ENCODE results near the gene CRHR1.
A peak's percentile ranks its signal among the peaks of the same experiment; 100 is the strongest.
"Not testable (repeated sequence)": the region's sequence is repeated elsewhere in the genome, so short reads cannot be mapped to it uniquely, and the experiment has no call there.

Gene CRHR1

GRCh38 chr17:45847101-45847500 lies 63.0 kb downstream of the CRHR1 start:
- DNase-seq: no peak

DNA sequence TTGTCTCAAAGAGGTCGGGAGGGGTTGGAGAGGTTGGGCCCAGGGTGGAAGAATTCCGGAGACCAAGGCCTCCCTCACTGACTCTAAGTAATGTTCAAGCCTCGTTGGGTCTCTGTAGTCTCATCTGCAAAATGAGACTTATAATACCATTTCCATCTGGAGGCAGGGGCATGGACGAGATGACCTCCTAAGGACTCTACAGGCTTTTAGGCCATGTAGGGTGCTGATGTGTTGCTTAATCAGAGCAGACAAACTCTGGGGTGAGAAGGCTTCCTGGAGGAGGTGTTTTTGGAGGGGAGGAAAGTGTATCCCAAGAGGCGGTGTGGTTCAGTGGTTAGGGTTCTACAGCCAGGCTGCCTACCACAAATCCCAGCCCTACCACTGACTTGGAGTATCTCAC lies 63.6 kb downstream of the CRHR1 start:
- DNase-seq: no peak

- DNase-seq: no peak
Measured at GRCh38 chr17:45848405-45848804, 64.3 kb downstream of the CRHR1 start.

- DNase-seq: no peak
Measured at GRCh38 chr17:45848868-45849535, 64.9 kb downstream of the CRHR1 start.

GRCh38 chr17:45849536-45849990 lies 65.4 kb downstream of the CRHR1 start:
- DNase-seq: no peak

GRCh38 chr17:45850011-45850410 lies 65.9 kb downstream of the CRHR1 start:
- DNase-seq: no peak

DNA sequence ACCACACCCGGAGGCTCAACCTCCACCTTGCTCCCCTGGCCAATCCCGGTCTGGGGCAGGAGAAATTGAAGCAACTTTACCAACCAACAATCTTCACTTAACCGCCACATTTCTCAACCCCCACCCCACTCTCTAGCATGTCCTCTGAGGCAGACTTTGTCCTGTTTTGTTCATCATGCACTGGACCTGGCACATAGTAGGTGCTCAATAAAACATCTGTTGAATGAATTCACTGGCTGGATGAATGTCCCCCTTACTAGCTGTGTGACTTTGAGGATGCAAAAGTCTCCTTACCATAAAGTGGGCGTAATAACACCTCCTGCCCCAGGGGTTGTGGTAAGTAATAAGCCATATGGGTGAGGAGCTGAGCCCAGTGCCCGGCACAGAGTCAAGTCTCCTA lies 66.3 kb downstream of the CRHR1 start:
- DNase-seq: no peak

DNA sequence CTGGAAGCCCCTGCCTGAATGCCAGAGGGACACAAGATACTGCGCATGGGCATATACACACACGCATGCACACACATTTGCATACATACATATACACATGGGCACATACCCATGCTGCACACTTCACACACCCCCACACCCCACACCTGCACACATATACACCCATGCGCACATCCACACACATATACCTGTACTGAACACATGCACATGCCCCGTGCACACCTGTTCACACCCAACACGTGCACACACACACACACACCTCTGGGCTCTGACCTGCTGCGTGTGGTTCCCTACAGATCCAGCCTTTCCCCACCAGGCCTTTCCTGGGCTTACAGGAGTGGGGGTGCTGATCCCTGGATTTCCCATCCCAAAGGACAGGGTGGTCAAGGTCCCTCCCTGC lies 66.9 kb downstream of the CRHR1 start:
- DNase-seq: no peak

GRCh38 chr17:45851464-45851863 lies 67.3 kb downstream of the CRHR1 start:
- DNase-seq: no peak

DNA sequence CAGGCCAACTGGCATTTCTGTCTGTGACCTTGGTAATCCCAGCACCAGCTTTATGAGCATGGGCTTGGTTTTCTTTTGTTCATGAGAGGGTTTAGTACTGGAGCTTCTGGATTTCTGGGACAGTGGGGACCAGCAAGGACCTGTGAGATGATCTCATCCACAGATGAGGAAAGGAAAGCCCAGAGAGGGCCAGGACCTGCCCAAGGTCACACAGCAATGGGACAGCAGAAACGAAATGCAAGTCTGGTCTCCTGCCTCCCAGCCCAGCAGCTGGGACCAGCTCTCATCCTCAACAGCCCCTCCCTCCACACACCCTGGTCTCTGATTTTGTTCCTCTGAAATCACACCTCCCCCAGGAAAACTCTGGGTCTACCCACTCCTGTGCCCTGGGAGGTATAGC lies 67.8 kb downstream of the CRHR1 start:
- no peak for DNase-seq

DNA sequence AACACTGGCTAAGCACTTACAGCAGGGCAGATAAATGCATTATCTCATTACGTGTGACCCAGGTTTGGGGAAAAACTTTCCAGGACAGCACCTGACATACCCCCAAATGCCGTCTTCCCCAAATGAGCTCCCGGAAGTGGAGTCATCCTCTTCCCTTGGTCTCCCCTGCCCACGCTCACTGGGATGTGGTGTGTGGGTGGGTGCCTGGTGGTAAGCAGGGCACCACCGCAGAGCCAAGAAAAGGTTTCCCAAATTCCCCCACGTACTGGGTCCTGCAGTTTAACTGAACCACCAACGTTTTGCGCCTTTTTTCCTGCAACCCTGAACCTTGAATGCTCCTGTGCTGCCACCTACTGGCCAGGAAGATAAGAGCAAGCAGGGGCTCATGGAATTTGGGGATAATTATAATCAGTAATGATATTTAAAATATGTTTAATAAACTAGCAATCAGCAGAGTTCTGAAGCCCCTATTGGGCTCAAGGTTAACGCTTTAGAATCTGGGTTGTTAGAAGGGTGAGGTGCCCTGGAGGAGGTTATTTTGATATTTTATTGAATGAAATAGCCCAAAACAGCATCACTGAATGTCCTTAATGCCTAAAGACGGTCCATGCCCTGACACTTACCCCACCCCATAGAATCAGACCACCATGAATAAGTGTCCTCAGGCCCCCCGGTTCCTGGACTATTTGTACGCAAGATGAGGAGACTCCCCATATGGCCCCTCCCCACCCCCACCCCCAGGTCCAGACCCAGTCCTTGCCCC lies 68.6 kb downstream of the CRHR1 start:
- peak; percentile 84 for DNase-seq

GRCh38 chr17:45854209-45854608 lies 70.1 kb downstream of the CRHR1 start:
- DNase-seq: no peak

DNA sequence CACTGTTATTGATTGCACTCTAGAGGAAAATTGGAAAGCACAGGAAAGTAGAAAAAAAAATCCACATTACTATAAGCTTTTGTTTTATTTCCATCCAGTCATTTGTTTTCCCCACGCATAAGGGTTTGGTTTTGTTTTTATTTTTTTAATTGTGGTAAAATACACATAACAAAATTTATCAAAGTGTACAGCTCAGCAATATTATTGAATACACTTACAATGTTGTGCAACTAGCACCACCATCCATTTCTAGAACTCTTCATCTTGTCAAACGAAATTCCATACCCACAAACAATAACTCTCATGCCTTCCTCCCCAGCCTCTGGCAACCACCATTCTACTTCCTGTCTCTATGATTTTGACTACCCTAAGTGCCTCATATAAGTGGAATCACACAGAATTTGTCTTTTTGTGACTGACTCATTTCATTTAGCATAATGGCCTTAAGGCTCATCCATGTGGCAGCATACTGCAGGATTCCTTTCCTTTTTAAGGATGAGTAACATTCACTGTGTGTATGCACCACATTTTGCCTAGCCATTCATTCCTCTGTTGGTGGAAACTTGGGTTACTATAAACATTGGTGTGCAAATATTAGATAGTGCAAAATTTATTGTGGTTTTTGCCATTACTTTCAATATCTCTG lies 71.7 kb downstream of the CRHR1 start:
- no peak for DNase-seq

GRCh38 chr17:45857977-45858708 lies 74.0 kb downstream of the CRHR1 start:
- no peak for DNase-seq

DNA sequence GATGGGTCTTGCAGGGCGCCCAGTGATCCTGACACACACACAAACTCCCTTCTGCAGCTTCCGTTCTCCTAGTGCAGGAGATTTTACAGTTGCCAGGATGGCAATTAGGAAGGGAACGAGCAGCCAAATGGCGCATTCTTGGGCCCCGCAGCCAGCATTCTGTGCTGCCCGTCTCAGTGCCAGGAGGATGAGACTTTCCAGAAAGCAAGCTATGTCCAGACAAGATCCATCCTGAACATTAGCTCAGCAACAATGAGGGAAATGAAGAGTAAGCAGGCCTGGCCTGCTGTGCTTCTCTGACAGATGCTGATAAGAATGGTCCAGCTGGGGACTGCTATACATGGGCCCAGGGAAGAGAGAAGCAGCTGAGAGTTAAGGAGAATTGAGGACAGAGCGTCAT lies 77.0 kb downstream of the CRHR1 start:
- DNase-seq: no peak

DNA sequence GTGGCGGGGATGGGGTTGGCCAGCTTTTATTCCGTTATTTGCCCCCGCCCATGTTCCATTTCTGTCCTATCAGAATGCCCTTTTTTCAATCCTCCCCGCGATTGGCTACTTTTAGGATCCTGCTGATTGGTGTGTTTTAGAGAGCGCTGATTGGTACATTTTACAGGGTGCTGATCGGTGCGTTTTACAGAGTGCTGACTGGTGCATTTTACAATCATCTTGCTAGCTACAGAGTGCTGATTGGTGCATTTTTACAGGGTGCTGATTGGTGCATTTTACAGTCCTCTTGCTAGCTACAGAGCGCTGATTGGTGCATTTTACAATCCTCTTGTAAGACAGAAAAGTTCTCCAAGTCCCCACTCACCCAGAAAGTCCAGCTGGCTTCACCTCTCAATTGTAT lies 78.0 kb downstream of the CRHR1 start:
- DNase-seq: not testable (repeated sequence)

GRCh38 chr17:45863857-45864654 lies 79.9 kb downstream of the CRHR1 start:
- no peak for DNase-seq

DNA sequence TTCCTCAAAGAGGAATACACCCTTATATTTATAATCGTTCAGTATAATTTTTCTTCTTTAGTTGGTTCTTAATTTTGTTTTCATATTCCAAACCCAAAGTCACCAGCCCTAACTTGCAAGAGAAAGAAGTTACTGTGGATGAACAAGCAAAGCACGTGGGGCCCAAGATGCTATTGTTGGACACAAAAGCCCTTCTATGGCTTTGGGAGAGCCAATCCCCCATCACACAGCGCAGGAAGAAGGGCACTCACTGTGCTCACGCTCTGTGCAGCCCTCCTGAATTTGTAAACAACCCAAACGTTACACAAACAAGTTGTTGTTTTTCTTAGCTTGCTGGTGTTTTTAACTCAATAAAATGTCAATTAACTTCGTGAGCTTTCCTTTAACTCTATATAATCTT lies 83.1 kb downstream of the CRHR1 start:
- DNase-seq: no peak

GRCh38 chr17:45867702-45868101 lies 83.6 kb downstream of the CRHR1 start:
- DNase-seq: no peak

- no peak for DNase-seq
Measured at GRCh38 chr17:45868276-45868675, 84.2 kb downstream of the CRHR1 start.

DNA sequence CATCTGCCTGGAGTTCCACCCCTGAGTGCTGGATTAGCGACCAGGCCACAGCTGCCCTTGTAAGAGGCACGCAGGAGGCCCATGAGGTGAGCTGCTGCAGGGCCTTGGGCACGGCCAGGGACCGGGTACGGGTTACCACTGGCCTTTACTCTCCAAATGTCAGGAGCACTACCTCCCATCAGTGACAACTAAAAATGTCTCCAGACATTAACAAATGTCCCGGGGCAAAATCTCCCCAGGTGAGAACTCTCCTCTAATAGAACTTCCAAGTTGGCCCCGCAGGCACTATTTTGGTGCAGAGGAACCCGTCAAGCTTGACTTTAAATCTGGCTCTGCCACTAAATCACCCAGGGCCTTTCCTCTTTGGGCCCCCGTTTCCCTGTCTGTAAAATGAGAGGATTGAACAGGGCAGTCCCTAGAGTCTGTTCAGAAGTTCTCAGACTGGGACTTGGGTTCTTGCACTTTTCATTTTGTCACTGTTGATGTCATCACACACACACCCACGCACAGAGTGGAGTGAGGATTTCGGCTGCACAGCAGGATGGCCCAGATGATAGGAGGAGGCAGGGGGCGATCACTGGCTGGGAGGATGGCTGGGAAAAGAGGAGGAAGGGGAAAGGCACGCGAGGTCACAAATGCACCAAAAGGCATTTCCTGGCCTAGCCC lies 85.7 kb downstream of the CRHR1 start:
- no peak for DNase-seq

Measured in activated effector memory CD4-positive, alpha-beta T cell treated with anti-CD3 and anti-CD28 coated beads, Interleukin-2, amount 50 U/mL, for 16 hours (primary cell).